HG02870 (cell line): ENCODE data around the gene KCNK17.
A peak's percentile ranks its signal among the peaks of the same experiment; 100 is the strongest.
"Not testable (repeated sequence)": the region's sequence is repeated elsewhere in the genome, so short reads cannot be mapped to it uniquely, and the experiment has no call there.

Experiments
- ATAC-seq: cut with Tn5 transposase; IDR thresholded peaks from one replicate; pipeline ENCODE4 v1.9.1; 2021; ENCODE audit warnings: mild to moderate bottlenecking, moderate library complexity; ENCODE audit not compliant: unreplicated experiment

KCNK17 gene

DNA sequence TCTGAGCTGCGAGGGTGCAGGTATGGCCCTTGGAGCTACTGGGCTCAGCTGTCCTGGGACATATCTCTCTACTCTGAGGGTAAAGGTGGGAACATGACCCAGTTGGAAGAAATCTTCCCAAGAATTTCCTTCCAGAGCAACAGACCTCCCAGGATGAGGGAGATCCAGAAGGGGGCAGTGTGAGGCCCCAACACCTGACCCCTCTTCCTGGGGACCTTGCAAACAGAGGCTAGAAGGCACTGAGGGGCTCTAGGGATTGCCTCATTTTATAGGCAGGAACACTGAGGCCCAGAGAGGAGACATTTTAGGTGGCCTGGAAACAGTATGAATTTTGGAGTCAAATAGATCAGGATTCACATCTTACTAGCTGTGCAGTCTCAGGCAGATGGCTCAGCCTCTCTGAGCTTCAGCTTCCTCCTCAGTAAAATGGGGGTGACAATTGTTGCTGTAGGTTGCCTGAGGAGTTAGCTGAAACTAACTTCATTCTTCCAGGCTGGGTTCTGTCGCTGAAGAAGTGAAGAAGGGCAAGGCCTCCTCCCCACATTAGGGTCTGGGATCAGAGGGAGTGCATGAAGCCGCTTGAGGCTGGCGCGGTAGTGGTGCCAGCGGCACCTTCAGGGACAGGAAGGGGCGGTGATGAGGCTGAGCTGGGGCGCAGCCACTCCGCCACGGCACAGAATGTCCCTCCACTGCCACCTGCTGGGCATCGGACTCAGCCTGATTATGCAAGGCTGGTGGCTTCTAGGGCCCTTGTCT lies 11.4 kb downstream of the KCNK17 start:
- ATAC-seq: peak; percentile 69

GRCh38 chr6:39302011-39302410 lies 12.2 kb downstream of the KCNK17 start:
- no peak for ATAC-seq

DNA sequence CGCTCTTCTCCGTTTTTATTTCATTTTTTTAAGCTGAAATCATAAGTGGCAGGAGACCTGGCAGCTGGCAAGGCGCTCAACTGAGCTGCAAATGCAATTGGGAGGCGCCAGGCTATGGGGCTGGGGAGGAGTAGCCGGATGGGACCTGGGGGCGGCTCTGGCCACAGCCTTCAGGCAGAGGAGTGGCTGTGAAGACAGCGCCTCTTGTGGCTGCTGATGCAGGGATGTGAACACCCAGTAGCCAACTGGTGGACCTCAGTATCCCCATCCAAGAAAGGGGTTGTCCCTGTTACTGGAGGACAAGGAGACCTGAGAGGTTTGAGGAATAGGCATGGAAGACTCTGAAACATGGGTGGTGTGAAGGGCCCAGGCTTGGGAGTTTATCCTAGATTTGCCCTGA lies 12.6 kb downstream of the KCNK17 start:
- no peak for ATAC-seq

- ATAC-seq: no peak
These were observed 13.5 kb downstream of the KCNK17 start for GRCh38 chr6:39300739-39301138.

- ATAC-seq: no peak
These were observed 16.2 kb downstream of the KCNK17 start for GRCh38 chr6:39298061-39298460.

DNA sequence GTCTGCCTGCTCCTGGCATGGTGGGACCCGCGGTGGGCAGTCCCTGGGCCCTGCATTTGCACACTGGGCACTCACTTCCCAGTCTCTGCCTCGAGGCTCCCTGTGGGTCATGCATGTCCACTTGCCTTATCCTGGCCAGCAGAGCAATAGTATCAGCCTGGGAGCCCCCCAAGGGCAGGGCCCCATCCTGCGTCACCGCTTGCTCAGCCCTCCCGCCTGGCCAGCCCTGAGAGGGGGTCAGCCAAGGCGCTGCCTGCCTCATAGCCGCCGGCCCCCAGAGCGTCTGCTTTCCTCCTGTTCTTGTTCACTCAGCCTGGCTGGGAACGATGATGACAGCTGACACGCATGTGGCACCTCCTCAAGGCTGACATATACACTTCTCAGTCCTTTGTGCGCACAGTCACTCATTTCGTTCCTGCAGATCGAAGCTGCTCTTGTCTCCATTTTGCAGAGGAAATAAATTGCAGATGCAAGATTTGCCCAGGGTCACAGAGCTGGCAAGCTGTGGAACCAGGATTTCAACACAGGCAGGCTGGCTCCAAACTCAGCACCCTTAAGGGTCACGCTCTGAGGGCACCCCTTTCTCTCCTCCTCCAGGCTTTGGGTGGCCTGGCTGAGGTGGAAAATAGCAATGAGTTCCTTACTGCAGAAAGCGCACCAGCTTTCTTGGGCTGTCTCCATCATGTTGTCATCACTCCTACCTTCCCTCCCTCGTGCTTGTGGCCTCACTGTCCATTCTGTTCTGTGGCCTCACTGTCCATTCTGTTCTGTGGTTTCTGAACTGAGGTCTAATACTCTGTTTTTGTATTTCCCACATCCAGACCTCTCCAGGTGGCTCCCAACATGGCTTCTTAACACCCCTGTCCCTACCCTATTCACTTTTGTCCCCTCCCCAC lies 17.2 kb downstream of the KCNK17 start:
- no peak for ATAC-seq

GRCh38 chr6:39295611-39296011 lies 18.6 kb downstream of the KCNK17 start:
- no peak for ATAC-seq

DNA sequence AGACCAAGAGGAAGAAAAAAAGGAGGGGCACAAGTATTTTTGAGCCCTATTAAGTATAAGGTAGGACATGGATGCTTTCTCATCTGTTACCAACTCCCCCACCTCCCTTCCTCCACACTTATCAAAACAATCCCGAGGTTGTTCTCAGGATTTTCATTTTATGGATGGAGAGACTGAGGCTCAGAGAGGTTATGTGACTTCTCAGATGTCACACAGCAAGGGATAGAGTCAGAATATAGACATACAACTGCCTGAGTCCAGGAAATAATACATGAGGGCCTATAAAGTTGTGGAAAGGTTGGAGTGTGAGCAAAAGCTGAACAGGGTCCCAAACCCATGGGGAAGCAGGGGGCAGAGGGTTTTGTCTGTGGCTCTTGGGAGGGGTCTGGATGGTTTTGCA lies 19.3 kb downstream of the KCNK17 start:
- ATAC-seq: no peak

GRCh38 chr6:39294133-39294532 lies 20.1 kb downstream of the KCNK17 start:
- no peak for ATAC-seq

GRCh38 chr6:39292637-39293036 lies 21.6 kb downstream of the KCNK17 start:
- no peak for ATAC-seq

DNA sequence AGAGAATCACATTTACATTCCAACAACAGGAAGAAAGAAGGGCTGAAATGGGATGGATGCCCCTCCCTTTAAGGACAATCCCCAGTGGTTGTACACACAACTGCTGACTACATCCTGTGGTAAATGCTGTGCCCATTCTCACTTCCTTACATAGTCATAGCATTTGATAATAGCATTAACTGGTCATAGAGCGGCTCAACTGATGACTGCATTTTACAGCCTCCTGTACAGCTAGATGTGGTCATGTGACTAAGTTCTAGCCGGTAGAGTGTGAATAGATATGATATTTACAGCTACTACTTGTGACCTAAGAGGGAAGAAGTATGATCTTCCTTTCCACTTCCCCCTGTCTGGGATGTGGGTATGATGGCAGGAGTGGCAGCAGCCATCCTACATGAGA lies 24.7 kb downstream of the KCNK17 start:
- no peak for ATAC-seq

- ATAC-seq: no peak
These were observed 26.6 kb downstream of the KCNK17 start for GRCh38 chr6:39287601-39288000.

DNA sequence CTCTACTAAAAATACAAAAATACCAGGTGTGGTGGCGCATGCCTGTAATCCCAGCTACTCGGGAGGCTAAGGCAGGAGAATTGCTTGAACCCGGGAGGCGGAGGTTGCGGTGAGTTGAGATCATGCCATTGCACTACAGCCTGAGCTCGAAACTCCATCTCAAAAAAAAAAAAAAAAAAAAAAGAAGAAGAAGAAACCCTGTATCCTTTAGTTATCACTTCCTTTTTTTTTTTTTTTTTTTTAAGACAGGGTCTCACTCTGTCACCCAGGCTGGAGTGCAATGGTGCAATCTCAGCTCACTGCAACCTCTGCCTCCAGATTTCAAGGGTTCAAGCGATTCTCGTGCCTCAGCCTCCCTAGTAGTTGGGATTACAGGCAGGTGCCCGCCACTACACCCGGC lies 27.6 kb downstream of the KCNK17 start:
- ATAC-seq: not testable (repeated sequence)

DNA sequence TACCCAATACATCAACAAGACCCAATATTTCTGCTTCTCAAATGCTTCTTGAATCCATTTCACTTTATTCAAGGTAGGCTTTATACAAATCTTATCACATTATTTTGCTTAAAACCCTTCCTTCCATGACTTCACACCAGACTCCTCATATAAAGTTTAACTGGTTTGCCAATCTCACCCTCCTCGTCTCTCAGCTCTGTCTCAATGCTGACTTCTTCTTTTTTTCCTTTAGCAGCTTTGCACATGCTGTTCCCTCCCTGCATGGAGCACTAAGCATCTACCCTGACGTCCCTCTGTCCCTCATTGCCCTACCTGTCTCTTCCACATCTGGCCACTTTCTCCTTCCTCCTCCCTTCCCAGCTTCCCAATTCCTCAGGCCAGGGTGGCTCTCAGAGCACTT lies 31.4 kb downstream of the KCNK17 start:
- ATAC-seq: no peak

DNA sequence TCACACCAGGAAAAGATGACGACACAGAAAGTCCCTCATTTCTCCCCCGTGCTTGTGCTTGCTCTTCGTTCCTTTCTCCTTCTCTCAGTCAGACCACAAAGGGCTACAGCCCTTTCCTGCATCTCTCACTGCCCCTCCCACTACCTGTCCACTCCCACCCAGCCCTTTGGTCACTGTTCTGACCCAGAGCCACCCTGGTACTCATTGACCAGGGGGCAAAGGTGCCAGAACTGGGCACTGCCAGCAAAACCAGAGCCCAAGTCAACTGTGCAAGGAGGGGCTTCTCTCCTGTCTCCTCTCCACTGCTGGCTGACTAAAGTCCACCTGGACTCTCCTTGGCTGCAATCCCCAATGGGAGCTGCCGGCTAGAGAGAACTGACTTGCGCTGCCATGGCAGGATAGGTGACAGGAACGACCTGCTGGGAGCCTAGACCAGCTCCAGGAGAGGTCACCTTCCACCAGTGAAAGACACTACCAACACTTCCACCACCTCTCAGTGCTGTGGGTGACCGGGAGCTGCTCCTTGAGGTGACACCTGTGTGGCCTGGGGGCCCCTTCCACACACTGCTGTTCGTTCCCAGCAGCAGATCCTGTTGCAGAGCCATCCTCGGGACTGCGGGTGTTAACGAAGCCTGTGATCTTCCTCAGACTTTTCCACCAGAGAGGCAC lies 32.8 kb downstream of the KCNK17 start:
- ATAC-seq: no peak

DNA sequence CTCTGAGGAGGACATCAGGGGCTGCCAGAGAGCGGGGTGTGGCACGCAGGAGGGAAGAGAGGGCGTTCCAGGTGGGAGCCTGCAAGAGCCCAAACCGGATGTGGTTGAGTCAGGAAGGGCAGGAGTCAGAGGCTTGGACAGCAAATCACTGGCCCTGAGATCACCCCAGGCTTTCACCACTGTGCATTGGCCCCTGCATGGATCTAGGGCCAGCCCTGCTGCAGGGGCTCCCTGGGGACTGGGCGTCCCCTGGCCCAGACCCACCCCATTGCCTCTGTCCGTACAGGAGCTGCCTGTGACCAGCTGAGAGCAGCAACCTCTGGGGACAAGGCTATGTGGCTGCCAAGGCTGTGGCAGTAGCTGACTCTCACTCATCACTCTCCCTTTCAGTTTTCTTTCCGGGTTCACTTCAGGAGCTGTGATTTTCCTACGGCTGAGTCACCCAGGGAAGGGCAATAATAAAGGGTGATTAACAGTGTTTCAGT lies 33.9 kb downstream of the KCNK17 start:
- ATAC-seq: no peak

- no peak for ATAC-seq
These were observed 34.7 kb downstream of the KCNK17 start for GRCh38 chr6:39279539-39279938.

DNA sequence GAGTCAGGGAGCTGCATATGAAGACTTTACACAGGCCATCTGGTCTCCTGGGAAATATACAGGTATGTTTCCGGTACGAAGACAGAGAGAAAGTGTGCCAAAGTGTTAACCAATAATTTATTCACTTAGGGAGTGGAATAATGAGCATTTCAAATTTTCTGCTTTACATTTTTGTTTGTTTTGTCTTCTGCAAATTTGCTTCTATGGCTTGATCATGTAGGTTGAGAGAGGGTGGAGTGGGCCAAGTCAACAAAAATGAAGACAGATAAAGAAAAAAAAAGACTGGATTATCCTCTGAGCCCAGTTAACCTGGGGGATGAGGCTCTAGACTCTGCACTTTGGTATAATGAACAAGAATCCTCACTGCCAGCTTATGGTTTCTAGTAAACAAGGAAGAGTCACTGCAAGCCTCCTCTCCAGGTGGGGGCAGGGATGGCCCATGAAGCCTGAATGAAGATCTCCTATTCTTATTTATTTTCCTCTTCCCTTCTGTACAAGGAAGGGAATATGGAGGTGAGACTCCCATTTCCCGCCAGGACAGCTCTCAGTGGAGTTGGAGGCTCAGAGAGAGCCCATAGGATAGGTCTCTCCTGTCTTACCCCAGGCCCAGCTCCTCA lies 37.7 kb downstream of the KCNK17 start:
- no peak for ATAC-seq

DNA sequence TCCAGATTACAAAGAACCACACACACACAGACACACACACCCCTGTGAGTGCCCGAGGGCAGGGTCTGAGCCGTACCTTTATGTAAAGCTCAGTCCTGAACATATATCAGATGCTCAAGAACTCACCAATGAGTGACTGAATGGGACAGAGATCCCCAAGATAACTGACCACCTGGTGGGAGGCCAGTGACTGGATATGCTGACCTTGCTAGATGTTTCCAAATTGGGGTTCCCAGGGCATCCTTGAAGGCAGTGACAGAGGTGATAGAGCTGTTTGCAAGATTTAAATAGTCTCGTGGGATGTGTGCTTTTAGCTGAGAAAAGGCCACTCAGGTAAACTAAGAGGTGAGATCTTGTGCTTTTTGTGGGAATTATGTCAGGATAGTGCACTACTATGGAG lies 39.3 kb downstream of the KCNK17 start:
- no peak for ATAC-seq

GRCh38 chr6:39274471-39274870 lies 39.7 kb downstream of the KCNK17 start:
- ATAC-seq: no peak

DNA sequence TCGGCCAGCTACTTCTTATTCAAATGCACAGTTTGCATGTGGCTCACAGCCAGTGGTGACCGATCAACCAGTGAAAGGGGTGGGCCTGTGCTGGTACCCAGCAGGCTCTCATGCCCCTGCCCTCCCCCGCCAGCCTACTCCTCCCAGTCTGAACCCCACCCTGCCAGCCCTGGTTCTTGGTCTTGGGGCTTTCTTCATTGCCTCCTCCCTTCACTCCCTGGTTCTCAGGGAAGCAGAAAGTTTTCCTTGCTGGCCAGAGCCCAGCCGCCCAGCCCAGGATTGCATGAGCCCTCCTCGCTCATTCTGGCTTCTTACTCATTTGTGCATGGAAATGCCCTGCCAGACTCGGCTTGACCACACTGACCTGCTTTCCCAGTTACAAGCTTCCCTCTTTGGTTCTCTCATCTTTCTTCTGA lies 40.8 kb downstream of the KCNK17 start:
- no peak for ATAC-seq
